Neuronal stem cell (in vitro differentiated cells): ENCODE data around the gene PAPOLG. TPM values are rescaled to one million over a fixed set of nuclear protein-coding genes. Genes with fewer than 3 reads are reported as not detected.

Experiments
- DNase-seq: peaks from one replicate; pipeline ENCODE4 v3.0.0-alpha.2; 2013; ENCODE audit warnings: low spot score
- H2AFZ ChIP-seq: one replicate; pipeline ENCODE4 v1.6.1; 2013; ENCODE audit warnings: mild to moderate bottlenecking, low read length, inconsistent platforms
- H2AK5ac ChIP-seq: 2 replicates; pipeline ENCODE4 v1.6.1; 2013; ENCODE audit warnings: low read depth, mild to moderate bottlenecking, inconsistent platforms, low read length, moderate library complexity, mixed read lengths
- H2BK120ac ChIP-seq: 2 replicates; pipeline ENCODE4 v1.6.1; 2013; ENCODE audit warnings: low read depth, mild to moderate bottlenecking, inconsistent platforms, low read length, moderate library complexity, mixed read lengths
- H2BK12ac ChIP-seq: one replicate; pipeline ENCODE4 v1.6.1; 2013; ENCODE audit warnings: low read length, inconsistent platforms
- H2BK15ac ChIP-seq: 2 replicates; pipeline ENCODE4 v1.6.1; 2013; ENCODE audit warnings: mild to moderate bottlenecking, low read length, inconsistent platforms, mixed read lengths
- H2BK5ac ChIP-seq: one replicate; pipeline ENCODE4 v1.6.1; 2013; ENCODE audit warnings: inconsistent platforms, mild to moderate bottlenecking, low read length, moderate library complexity
- H3K14ac ChIP-seq: one replicate; pipeline ENCODE4 v1.6.1; 2013; ENCODE audit warnings: low read length, inconsistent platforms
- H3K18ac ChIP-seq: 2 replicates; pipeline ENCODE4 v1.6.1; 2013; ENCODE audit warnings: low read length, inconsistent platforms
- H3K23ac ChIP-seq: 2 replicates; pipeline ENCODE4 v1.6.1; 2013; ENCODE audit warnings: low read depth, mild to moderate bottlenecking, mixed read lengths, low read length, inconsistent platforms; ENCODE audit not compliant: poor library complexity
- H3K27ac ChIP-seq: replicated peaks from 3 replicates; pipeline ENCODE4 v1.5.1; 2013; ENCODE audit warnings: low read length, inconsistent platforms
- H3K27me3 ChIP-seq, 3 experiments: 2 replicates each; pipeline ENCODE4 v1.6.1; 2013; ENCODE audit warnings: low read length in 3 of 3, mild to moderate bottlenecking in 2 of 3, inconsistent platforms in 1 of 3, low read depth in 1 of 3, mixed read lengths in 1 of 3, moderate library complexity in 1 of 3; ENCODE audit not compliant: control insufficient read depth in 3 of 3, insufficient read depth in 3 of 3
- H3K36me3 ChIP-seq, 2 donors: replicated peaks in 1 of 2; 2 replicates each; pipeline ENCODE4 v1.6.1; 2013; ENCODE audit warnings: low read length in 2 of 2; ENCODE audit not compliant: control insufficient read depth in 2 of 2, insufficient read depth in 2 of 2
- H3K4ac ChIP-seq: 2 replicates; pipeline ENCODE4 v1.6.1; 2013; ENCODE audit warnings: inconsistent platforms, mild to moderate bottlenecking, low read length, moderate library complexity
- H3K4me1 ChIP-seq, 2 donors: 1 replicate in 1 of 2; 2 replicates in 1 of 2; pipeline ENCODE4 v1.6.1; 2013; ENCODE audit warnings: low read length in 2 of 2, low read depth in 1 of 2; ENCODE audit not compliant: control insufficient read depth in 2 of 2, insufficient read depth in 1 of 2
- H3K4me2 ChIP-seq: one replicate; pipeline ENCODE4 v1.6.1; 2013; ENCODE audit warnings: mild to moderate bottlenecking, low read length, inconsistent platforms; ENCODE audit not compliant: insufficient read depth, poor library complexity, severe bottlenecking
- H3K4me3 ChIP-seq, 2 donors: 2 replicates each; pipeline ENCODE4 v1.5.1; 2013; ENCODE audit warnings: low read length in 2 of 2, mild to moderate bottlenecking in 2 of 2, inconsistent platforms in 1 of 2, moderate library complexity in 1 of 2
- H3K79me1 ChIP-seq: one replicate; pipeline ENCODE4 v1.6.1; 2013; ENCODE audit warnings: low read depth, mild to moderate bottlenecking, inconsistent platforms, low read length, moderate library complexity
- H3K9ac ChIP-seq: one replicate; pipeline ENCODE4 v1.6.1; 2013; ENCODE audit warnings: mild to moderate bottlenecking, low read depth, low read length, inconsistent platforms; ENCODE audit not compliant: poor library complexity
- H3K9me3 ChIP-seq, 2 donors: replicated peaks in 1 of 2; 2 replicates each; pipeline versions ENCODE3 to v1.6.1; 2013; ENCODE audit warnings: low read length in 2 of 2, mild to moderate bottlenecking in 2 of 2, inconsistent platforms in 1 of 2, low read depth in 1 of 2, mixed read lengths in 1 of 2, moderate library complexity in 1 of 2; ENCODE audit not compliant: control insufficient read depth in 2 of 2, insufficient read depth in 1 of 2
- H4K8ac ChIP-seq: one replicate; pipeline ENCODE4 v1.6.1; 2013; ENCODE audit warnings: low read depth, mild to moderate bottlenecking, inconsistent platforms, low read length, moderate library complexity
- H4K91ac ChIP-seq: one replicate; pipeline ENCODE4 v1.6.1; 2013; ENCODE audit warnings: low read length, low read depth, mild to moderate bottlenecking, inconsistent platforms; ENCODE audit not compliant: poor library complexity
- WGBS, 2 donors: extraction: QIAGEN DNeasy Blood & Tissue Kit; methylation state at CpG; one replicate each; pipeline ENCODE4 v1.1.7; 2013; ENCODE audit warnings: missing lambda C conversion rate in 2 of 2, mixed read lengths in 1 of 2; ENCODE audit not compliant: insufficient read length in 2 of 2, insufficient replicate concordance in 1 of 2; ENCODE audit errors: extremely low coverage in 2 of 2; 5-methylcytosine and 5-hydroxymethylcytosine counted together
- small RNA-seq: library from polyadenylated mRNA; stranded (forward); fragments of <200 nt; extraction: miRNeasy Mini kit (QIAGEN cat#:217004); gene quantifications from one replicate; pipeline ENCODE3, GENCODE V24; 2013; ENCODE audit not compliant: insufficient read depth

The PAPOLG gene

GRCh38 chr2:60843006-60843405 lies 86.9 kb downstream of the PAPOLG start:
- WGBS, 2 donors: no CpG with 5 or more reads among the region's 6 CpGs
- H3K36me3 ChIP-seq: no peaks in the 10 kb centered on the region
- peak overlapping the region; percentile 31 for H3K23ac ChIP-seq
- peaks cover 0 to 2% of the 10 kb centered on the region in 2 donors for H3K4me1 ChIP-seq
- H4K8ac ChIP-seq: no peak overlapping the region
- no peaks in the 10 kb centered on the region for H3K9me3 ChIP-seq
- H3K14ac ChIP-seq: no peak overlapping the region
- H2AFZ ChIP-seq: no peak overlapping the region
- H3K27ac ChIP-seq: no peak overlapping the region
- no peak overlapping the region for H3K18ac ChIP-seq
- no peak overlapping the region for H2BK15ac ChIP-seq
- H3K4me3 ChIP-seq: no peak overlapping the region
- no peaks in the 10 kb centered on the region for H3K79me1 ChIP-seq
- no peak overlapping the region for H2BK5ac ChIP-seq
- H3K27me3 ChIP-seq: no peaks in the 10 kb centered on the region
- H2BK120ac ChIP-seq: no peak overlapping the region
- DNase-seq: no peak
- no peak overlapping the region for H3K9ac ChIP-seq
- H2AK5ac ChIP-seq: no peak overlapping the region
- H4K91ac ChIP-seq: no peak overlapping the region
- peak overlapping the region; percentile 22 for H2BK12ac ChIP-seq
- no peak overlapping the region for H3K4ac ChIP-seq
- H3K4me2 ChIP-seq: no peak overlapping the region

- H3K9ac ChIP-seq: no peak overlapping the region
- no peaks in the 10 kb centered on the region for H3K36me3 ChIP-seq
- H3K14ac ChIP-seq: no peak overlapping the region
- no CpG with 5 or more reads among the region's 2 CpGs for WGBS, 2 donors
- no peak overlapping the region for H2AFZ ChIP-seq
- no peaks in the 10 kb centered on the region for H3K27me3 ChIP-seq
- H3K4me2 ChIP-seq: no peak overlapping the region
- no peaks in the 10 kb centered on the region for H3K9me3 ChIP-seq
- H2BK120ac ChIP-seq: no peak overlapping the region
- no peak overlapping the region for H2AK5ac ChIP-seq
- H3K4me3 ChIP-seq: no peak overlapping the region
- no peak overlapping the region for H4K8ac ChIP-seq
- no peak overlapping the region for H3K23ac ChIP-seq
- no peak for DNase-seq
- H3K79me1 ChIP-seq: no peaks in the 10 kb centered on the region
- H3K4me1 ChIP-seq: peaks cover 0 to 3% of the 10 kb centered on the region in 2 donors
- no peak overlapping the region for H4K91ac ChIP-seq
- H3K27ac ChIP-seq: no peak overlapping the region
- H2BK12ac ChIP-seq: no peak overlapping the region
- no peak overlapping the region for H3K18ac ChIP-seq
- no peak overlapping the region for H3K4ac ChIP-seq
- no peak overlapping the region for H2BK15ac ChIP-seq
- no peak overlapping the region for H2BK5ac ChIP-seq
Observed at GRCh38 chr2:60844105-60844504, 88.0 kb downstream of the PAPOLG start.

- Histone ChIP-seq H2BK12ac (no peak overlapping the region), H3K27ac (peak overlapping the region; percentile 4), H2BK120ac (no peak overlapping the region), H3K79me1 (no peaks in the 10 kb centered on the region), H3K9ac (no peak overlapping the region), H3K14ac (no peak overlapping the region), H3K4me2 (no peak overlapping the region), H2AK5ac (no peak overlapping the region), H2AFZ (peak overlapping the region; percentile 21), H3K18ac (no peak overlapping the region), H3K9me3 (no peaks in the 10 kb centered on the region), H3K23ac (no peak overlapping the region), H2BK5ac (no peak overlapping the region), H3K4ac (no peak overlapping the region), H4K91ac (no peak overlapping the region), H4K8ac (no peak overlapping the region), H2BK15ac (no peak overlapping the region), H3K4me3 (no peak overlapping the region), H3K27me3 (peaks cover 0 to 3% (median 0%) of the 10 kb centered on the region in 3 experiments), H3K36me3 (no peaks in the 10 kb centered on the region), H3K4me1 (peaks cover 0 to 3% of the 10 kb centered on the region in 2 donors)
- no peak for DNase-seq
- WGBS, 2 donors: no CpG with 5 or more reads among the region's 6 CpGs
Observed at GRCh38 chr2:60847854-60848253, 91.8 kb downstream of the PAPOLG start.

Small RNAs within 50 kb of the gene (small RNA-seq; reads per million reads assigned to genes)
- gene RN7SL632P (not detected), gene RNU6-612P (not detected)
